K562 (cell line): Measurements from ENCODE around the gene MRPL9. TPM values are rescaled to one million over a fixed set of nuclear protein-coding genes. Genes with fewer than 3 reads are reported as not detected.
A peak's percentile ranks its signal among the peaks of the same experiment; 100 is the strongest.

ENCODE experiments used
- ARID2 ChIP-seq: fragments of 450-650 bp; IDR thresholded peaks from 2 replicates; pipeline ENCODE4 v1.6.1; 2017; ENCODE audit warnings: antibody characterized with exemption, mild to moderate bottlenecking
- BDP1 ChIP-seq: IDR thresholded peaks from 3 replicates; pipeline ENCODE4 v1.6.1; 2011; ENCODE audit not compliant: insufficient read length, insufficient read depth
- CBFB ChIP-seq: sonication (generic); formaldehyde crosslinking; IDR thresholded peaks from 2 replicates; pipeline ENCODE4 v1.4.0; 2020; ENCODE audit warnings: mild to moderate bottlenecking, missing genetic modification reagents
- CBX3 ChIP-seq, 2 experiments: IDR thresholded peaks; 1 replicate in 1 of 2; 2 replicates in 1 of 2; pipeline ENCODE4 v1.6.1; 2012; ENCODE audit warnings: inconsistent platforms in 2 of 2, low read length in 2 of 2, borderline replicate concordance in 1 of 2, control low read depth in 1 of 2
- COPS2 ChIP-seq: fragments of 450-650 bp; conservative IDR thresholded peaks from 2 replicates; pipeline ENCODE4 v1.6.1; 2016; ENCODE audit warnings: mild to moderate bottlenecking, moderate library complexity
- ESRRA ChIP-seq: fragments of 450-650 bp; IDR thresholded peaks from 2 replicates; pipeline ENCODE4 v1.6.1; 2014; ENCODE audit warnings: low read depth, mild to moderate bottlenecking, moderate library complexity, borderline replicate concordance
- FOXA1 ChIP-seq: fragments of 450-650 bp; IDR thresholded peaks from 2 replicates; pipeline ENCODE4 v1.6.1; 2016; ENCODE audit warnings: mild to moderate bottlenecking, borderline replicate concordance
- FOXM1 ChIP-seq, 2 experiments: fragments of 450-650 bp in 1 of 2; sonication (generic) in 1 of 2; formaldehyde crosslinking in 1 of 2; IDR thresholded peaks; 2 replicates each; pipeline versions ENCODE4 v1.6.1 to v1.9.0; 2017 to 2022; ENCODE audit warnings: low read depth in 2 of 2, mild to moderate bottlenecking in 2 of 2, missing genetic modification reagents in 1 of 2, moderate library complexity in 1 of 2
- GABPA ChIP-seq: fragments of 200-800 bp; sonication (Bioruptor generic); conservative IDR thresholded peaks from 2 replicates; pipeline ENCODE4 v1.6.1; 2016; ENCODE audit warnings: low read depth, missing genetic modification characterization, missing compliant biosample characterization
- JUND ChIP-seq, 2 experiments: IDR thresholded peaks; 2 replicates in 1 of 2; 3 replicates in 1 of 2; pipeline ENCODE4 v1.6.1; 2011; ENCODE audit warnings: borderline replicate concordance in 2 of 2, low read depth in 2 of 2, low read length in 2 of 2, improper control_type of control experiment in 1 of 2, missing biosample characterization in 1 of 2, missing genetic modification characterization in 1 of 2, missing genetic modification reagents in 1 of 2
- POLR2B ChIP-seq: fragments of 450-650 bp; IDR thresholded peaks from 2 replicates; pipeline ENCODE4 v1.6.1; 2018; ENCODE audit warnings: low read depth; ENCODE audit not compliant: partially characterized antibody
- PTTG1 ChIP-seq: fragments of 450-650 bp; IDR thresholded peaks from 2 replicates; pipeline ENCODE4 v1.6.1; 2016; ENCODE audit warnings: low read depth, mild to moderate bottlenecking, missing genetic modification characterization, missing compliant biosample characterization
- RAD21 ChIP-seq, 2 experiments: fragments of 250-450 bp in 1 of 2; fragments of 450-650 bp in 1 of 2; sonication (Bioruptor Pico) in 1 of 2; formaldehyde crosslinking in 1 of 2; IDR thresholded peaks in 1 of 2; conservative IDR thresholded peaks in 1 of 2; 2 replicates each; pipeline versions ENCODE4 v1.4.0 to v1.8.0; 2020 to 2022; ENCODE audit warnings: mild to moderate bottlenecking in 2 of 2, moderate library complexity in 1 of 2
- SMAD4 ChIP-seq: fragments of 250-450 bp; sonication (Bioruptor Pico); conservative IDR thresholded peaks from 2 replicates; pipeline ENCODE4 v1.8.0; 2021; ENCODE audit warnings: inconsistent platforms, mild to moderate bottlenecking, moderate library complexity
- XRCC5 ChIP-seq: fragments of 200-400 bp; formaldehyde crosslinking; IDR thresholded peaks from 2 replicates; pipeline ENCODE4 v1.6.1; 2017; ENCODE audit warnings: low read depth, mild to moderate bottlenecking, low read length
- ZFPM2 ChIP-seq: fragments of 250-450 bp; sonication (Bioruptor Pico); IDR thresholded peaks from 2 replicates; pipeline ENCODE4 v1.5.1; 2022; ENCODE audit warnings: mild to moderate bottlenecking
- ZNF3 ChIP-seq: fragments of 250-450 bp; sonication (Bioruptor Pico); IDR thresholded peaks from 2 replicates; pipeline ENCODE4 v1.5.0; 2021; ENCODE audit warnings: mild to moderate bottlenecking, moderate library complexity
- ZNF57 ChIP-seq: fragments of 450-650 bp; formaldehyde crosslinking; IDR thresholded peaks from 2 replicates; pipeline ENCODE4 v1.4.0; 2020; ENCODE audit warnings: mild to moderate bottlenecking, moderate library complexity
- ZNF79 ChIP-seq: fragments of 250-450 bp; sonication (Bioruptor Pico); IDR thresholded peaks from 2 replicates; pipeline ENCODE4 v1.4.0; 2020; ENCODE audit warnings: low read depth, mild to moderate bottlenecking, moderate library complexity
- ZZZ3 ChIP-seq: fragments of 450-650 bp; IDR thresholded peaks from 2 replicates; pipeline ENCODE4 v1.6.1; 2016; ENCODE audit warnings: antibody characterized with exemption, mild to moderate bottlenecking, moderate library complexity
- polyA plus RNA-seq, 8 experiments: library from polyadenylated mRNA; depleted of rRNA in 4 of 8; stranded (reverse) in 5 of 8; unstranded in 3 of 8; fragments of >200 nt; fragmentation: Nextera tagmentation in 2 of 8; fragmentation: Illumina TruSeq in 1 of 8; extraction: Ambion mirVana in 2 of 8; extraction: Trizol in 1 of 8; gene quantifications; 2 replicates each; pipeline versions ENCODE4 v1.2.1 to v1.2.3, GENCODE V29; 2011 to 2014; ENCODE audit warnings: inconsistent platforms in 1 of 8, missing spikeins in 1 of 8
- total RNA-seq, 7 experiments: library from RNA; depleted of rRNA in 6 of 7; stranded (reverse); fragments of >200 nt in 6 of 7; fragmentation: Illumina TruSeq in 2 of 7; extraction: Trizol in 2 of 7; gene quantifications; 2 replicates each; pipeline versions ENCODE4 v1.2.1 to v1.2.3, GENCODE V29; 2011 to 2021; ENCODE audit warnings: low replicate concordance in 1 of 7
- TF ChIP-seq, protein P1 (sequence below): fragments of 450-650 bp; formaldehyde crosslinking; IDR thresholded peaks from 2 replicates; pipeline ENCODE4 v1.4.0; 2022; ENCODE audit warnings: mild to moderate bottlenecking, moderate library complexity
- TF ChIP-seq, protein P2 (sequence below): fragments of 250-450 bp; sonication (Bioruptor Pico); IDR thresholded peaks from 2 replicates; pipeline ENCODE4 v1.9.0; 2021; ENCODE audit warnings: mild to moderate bottlenecking, inconsistent platforms
- TF ChIP-seq, protein P3 (sequence below): fragments of 250-450 bp; sonication (Bioruptor Pico); IDR thresholded peaks from 2 replicates; pipeline ENCODE4 v1.8.0; 2022; ENCODE audit warnings: moderate library complexity, mild to moderate bottlenecking, inconsistent platforms

The MRPL9 gene
- total and polyA plus RNA-seq, 9 of the 15 experiments (the other 6 are each of a cell fraction or from before 2014, with no cell fraction given), result 38.0 to 162 (median 111) TPM

DNA sequence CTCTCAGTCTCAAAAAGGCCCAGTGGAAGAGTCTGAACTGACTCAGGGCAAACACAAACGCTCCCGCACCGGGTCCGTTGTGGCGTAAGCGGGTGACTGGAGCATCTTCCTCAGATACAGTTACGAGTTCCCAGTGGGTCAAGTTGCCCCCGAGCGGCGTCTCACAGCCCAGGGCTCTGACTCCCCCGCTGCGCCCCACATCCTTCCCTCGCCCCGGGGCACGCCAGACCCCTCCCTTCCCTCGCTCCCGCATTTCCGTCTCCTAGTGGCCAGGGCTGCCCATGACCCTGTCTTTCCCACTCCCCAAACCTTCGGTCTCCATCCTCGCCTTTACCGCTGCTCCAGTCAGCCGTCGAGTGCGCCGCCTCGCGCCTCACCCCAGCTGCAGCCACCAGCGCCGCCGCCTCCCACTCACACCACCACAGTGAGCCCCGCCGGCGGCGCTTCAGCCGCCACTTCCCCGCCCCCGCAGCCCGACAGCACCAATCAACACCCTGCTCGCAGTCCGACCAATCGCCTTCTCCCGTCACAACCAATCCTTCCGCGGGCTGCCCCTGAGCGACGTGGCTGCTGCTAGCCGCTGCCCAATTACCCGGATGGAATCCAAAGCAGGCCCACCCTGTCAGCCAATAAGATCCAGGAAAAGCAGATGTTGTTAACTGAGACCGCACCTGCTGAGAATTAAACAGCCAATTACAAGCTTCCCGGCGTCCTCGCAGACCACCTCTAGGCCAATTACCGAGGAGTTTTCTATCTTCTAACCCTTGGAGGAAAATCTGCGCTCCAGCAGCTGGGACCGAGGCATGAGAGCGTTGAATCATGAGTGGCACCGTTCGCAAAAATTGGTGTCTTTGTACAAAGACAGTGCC is 27.0 kb upstream of the MRPL9 start, which contains the start of gene TDRKH (continued):
- TF ChIP-seq, protein P1, sequence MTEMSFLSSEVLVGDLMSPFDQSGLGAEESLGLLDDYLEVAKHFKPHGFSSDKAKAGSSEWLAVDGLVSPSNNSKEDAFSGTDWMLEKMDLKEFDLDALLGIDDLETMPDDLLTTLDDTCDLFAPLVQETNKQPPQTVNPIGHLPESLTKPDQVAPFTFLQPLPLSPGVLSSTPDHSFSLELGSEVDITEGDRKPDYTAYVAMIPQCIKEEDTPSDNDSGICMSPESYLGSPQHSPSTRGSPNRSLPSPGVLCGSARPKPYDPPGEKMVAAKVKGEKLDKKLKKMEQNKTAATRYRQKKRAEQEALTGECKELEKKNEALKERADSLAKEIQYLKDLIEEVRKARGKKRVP (CRISPR knock-in tag), result no peak
- TF ChIP-seq SMAD4, result peak; percentile 90
- no peak for TF ChIP-seq ZNF3 (CRISPR knock-in tag)
- TF ChIP-seq XRCC5, result no peak; the same call in 1 of the 2 replicates
- no peak for TF ChIP-seq PTTG1 (tag)
- no peak for TF ChIP-seq ZNF79 (CRISPR knock-in tag)
- TF ChIP-seq CBX3 (IDR thresholded peaks at IDR 0.05; ENCODE audit: borderline replicate concordance in 1 of 2, low read length in 2 of 2), result peak in 1 of 2 experiments; percentile 79; a peak in 1 of 3 replicates
- TF ChIP-seq ZNF57 (CRISPR knock-in tag), result no peak
- no peak for TF ChIP-seq COPS2
- no peak for TF ChIP-seq BDP1
- TF ChIP-seq ZFPM2 (CRISPR knock-in tag), result no peak
- peak; percentile 54 for TF ChIP-seq POLR2B
- TF ChIP-seq FOXA1, result no peak
- TF ChIP-seq, protein P2, sequence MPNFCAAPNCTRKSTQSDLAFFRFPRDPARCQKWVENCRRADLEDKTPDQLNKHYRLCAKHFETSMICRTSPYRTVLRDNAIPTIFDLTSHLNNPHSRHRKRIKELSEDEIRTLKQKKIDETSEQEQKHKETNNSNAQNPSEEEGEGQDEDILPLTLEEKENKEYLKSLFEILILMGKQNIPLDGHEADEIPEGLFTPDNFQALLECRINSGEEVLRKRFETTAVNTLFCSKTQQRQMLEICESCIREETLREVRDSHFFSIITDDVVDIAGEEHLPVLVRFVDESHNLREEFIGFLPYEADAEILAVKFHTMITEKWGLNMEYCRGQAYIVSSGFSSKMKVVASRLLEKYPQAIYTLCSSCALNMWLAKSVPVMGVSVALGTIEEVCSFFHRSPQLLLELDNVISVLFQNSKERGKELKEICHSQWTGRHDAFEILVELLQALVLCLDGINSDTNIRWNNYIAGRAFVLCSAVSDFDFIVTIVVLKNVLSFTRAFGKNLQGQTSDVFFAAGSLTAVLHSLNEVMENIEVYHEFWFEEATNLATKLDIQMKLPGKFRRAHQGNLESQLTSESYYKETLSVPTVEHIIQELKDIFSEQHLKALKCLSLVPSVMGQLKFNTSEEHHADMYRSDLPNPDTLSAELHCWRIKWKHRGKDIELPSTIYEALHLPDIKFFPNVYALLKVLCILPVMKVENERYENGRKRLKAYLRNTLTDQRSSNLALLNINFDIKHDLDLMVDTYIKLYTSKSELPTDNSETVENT (CRISPR knock-in tag), result 0 out of 2 replicates have a peak, but pooled peaks have one; percentile 26
- peak; percentile 5 to 52; a peak in 2 of 4 replicates for TF ChIP-seq RAD21 (CRISPR knock-in tag; conservative IDR thresholded peaks at IDR 0.05 in 1 of 2, IDR thresholded peaks at IDR 0.05 in 1 of 2)
- no peak for TF ChIP-seq ARID2
- peak; percentile 9; the same call in 1 of the 2 replicates for TF ChIP-seq JUND (IDR thresholded peaks at IDR 0.05; ENCODE audit: borderline replicate concordance, low read depth, low read length)
- TF ChIP-seq JUND (tag; IDR thresholded peaks at IDR 0.05; ENCODE audit: borderline replicate concordance, low read depth, low read length), result no peak
- TF ChIP-seq CBFB (CRISPR knock-in tag), result no peak
- TF ChIP-seq ZZZ3, result no peak
- TF ChIP-seq FOXM1 (IDR thresholded peaks at IDR 0.05; ENCODE audit: low read depth), result peak; percentile 71; the same call in 1 of the 2 replicates
- TF ChIP-seq FOXM1 (CRISPR knock-in tag; IDR thresholded peaks at IDR 0.05; ENCODE audit: low read depth), result no peak
- TF ChIP-seq, protein P3, sequence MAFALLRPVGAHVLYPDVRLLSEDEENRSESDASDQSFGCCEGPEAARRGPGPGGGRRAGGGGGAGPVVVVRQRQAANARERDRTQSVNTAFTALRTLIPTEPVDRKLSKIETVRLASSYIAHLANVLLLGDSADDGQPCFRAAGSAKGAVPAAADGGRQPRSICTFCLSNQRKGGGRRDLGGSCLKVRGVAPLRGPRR (CRISPR knock-in tag), result no peak
- TF ChIP-seq ESRRA, result peak; percentile 14; the same call in 1 of the 2 replicates
- TF ChIP-seq GABPA (tag), result no peak
